ENCODE data around the gene COBL. TPM values are rescaled to one million over a fixed set of nuclear protein-coding genes. Genes with fewer than 3 reads are reported as not detected.

Gene COBL
- total and polyA plus RNA-seq, 2 donors (not counting 3 experiments of a cell fraction or from before 2014, with no cell fraction given) = 0.11 TPM; not detected in 1

- no peaks in the 10 kb centered on the region for H3K36me3 ChIP-seq (ENCODE audit: control insufficient read depth in 2 of 2, extremely low read depth in 1 of 2, insufficient read depth in 2 of 2, low read length in 2 of 2)
- H3K4me1 ChIP-seq (ENCODE audit: control insufficient read depth, extremely low read depth, insufficient read depth, low read length) = no peaks in the 10 kb centered on the region
- no peaks in the 10 kb centered on the region for H3K9me1 ChIP-seq (replicated peaks; ENCODE audit: control insufficient read depth, extremely low read depth, insufficient read depth, low read length)
- intact Hi-C loops (cut with micrococcal nuclease) = no loop called here
- dilution Hi-C loops (cut with MboI; ENCODE audit: extremely low pct_ligation_motif_present, low sequenced_read_pairs) = no loop called here
- no peak overlapping the region for H3K4me3 ChIP-seq (replicated peaks in 1 of 3; ENCODE audit: insufficient read depth in 1 of 3, low read depth in 1 of 3, low read length in 3 of 3)
- no peak overlapping the region for H3K9ac ChIP-seq (replicated peaks; ENCODE audit: extremely low read depth, insufficient read depth, low read length)
- DNase-seq (ENCODE audit: low read depth, low spot score) (no peak), FAIRE-seq (no peak)
- no peak overlapping the region for H3K27ac ChIP-seq (ENCODE audit: insufficient read depth, low read depth, low read length)
- H3K27me3 ChIP-seq (ENCODE audit: control insufficient read depth in 2 of 2, insufficient read depth in 2 of 2, low read length in 2 of 2) = no peaks in the 10 kb centered on the region
- H3K9me3 ChIP-seq (replicated peaks; ENCODE audit: control insufficient read depth, insufficient read depth, low read length) = no peaks in the 10 kb centered on the region
- no peak overlapping the region for H3K4me2 ChIP-seq (ENCODE audit: insufficient read depth, low read length)
- BruUV-seq (replicated peaks) = no TSS peak
- TF ChIP-seq GATA2 (IDR thresholded peaks at IDR 0.05; ENCODE audit: insufficient read depth, insufficient read length, low read depth, low read length) (no peak), MYC (IDR thresholded peaks at IDR 0.05; ENCODE audit: low read depth, low read length) (no peak), FOS (IDR thresholded peaks at IDR 0.05; ENCODE audit: borderline replicate concordance, insufficient read depth, low read length) (no peak), JUN (IDR thresholded peaks at IDR 0.05; ENCODE audit: borderline replicate concordance, insufficient read depth, insufficient read length, low read depth) (no peak), MAX (IDR thresholded peaks at IDR 0.05; ENCODE audit: insufficient read depth, insufficient read length) (no peak), CTCF (IDR thresholded peaks at IDR 0.05; ENCODE audit: extremely low read depth in 1 of 2, insufficient read depth in 1 of 2, low read depth in 1 of 2, low read length in 2 of 2) (no peak), EZH2 (IDR thresholded peaks at IDR 0.05; ENCODE audit: borderline replicate concordance, low read depth, low read length, severe bottlenecking) (no peak), POLR2A (IDR thresholded peaks at IDR 0.05; ENCODE audit: low read depth, low read length) (no peak)
- POLR2A ChIA-PET = no interaction called here
- H3K79me2 ChIP-seq (ENCODE audit: control insufficient read depth, insufficient read depth, low read length) = no peaks in the 10 kb centered on the region
- CTCF ChIA-PET = interaction anchor here (1.3 kb wide), 1 partner anchor 13 kb away, joined by 3 read pairs; no protein-coding TSS in a partner anchor
- H4K20me1 ChIP-seq (replicated peaks; ENCODE audit: control insufficient read depth, extremely low read depth, insufficient read depth, low read length) = no peaks in the 10 kb centered on the region
- no peak overlapping the region for H2AFZ ChIP-seq (ENCODE audit: low read depth, low read length)
Measured at GRCh38 chr7:51013218-51013786, 303.3 kb downstream of the COBL start.
